ENCODE measurements around the gene MCTP2.

Gene MCTP2

GRCh38 chr15:94306700-94307650 is 75.6 kb downstream of the MCTP2 start:
- DNase-seq, result peak; percentile 3

- no peak for DNase-seq
These were observed 81.6 kb downstream of the MCTP2 start for GRCh38 chr15:94312946-94313345.

- no peak for DNase-seq
These were observed 83.3 kb downstream of the MCTP2 start for GRCh38 chr15:94314639-94315038.

DNA sequence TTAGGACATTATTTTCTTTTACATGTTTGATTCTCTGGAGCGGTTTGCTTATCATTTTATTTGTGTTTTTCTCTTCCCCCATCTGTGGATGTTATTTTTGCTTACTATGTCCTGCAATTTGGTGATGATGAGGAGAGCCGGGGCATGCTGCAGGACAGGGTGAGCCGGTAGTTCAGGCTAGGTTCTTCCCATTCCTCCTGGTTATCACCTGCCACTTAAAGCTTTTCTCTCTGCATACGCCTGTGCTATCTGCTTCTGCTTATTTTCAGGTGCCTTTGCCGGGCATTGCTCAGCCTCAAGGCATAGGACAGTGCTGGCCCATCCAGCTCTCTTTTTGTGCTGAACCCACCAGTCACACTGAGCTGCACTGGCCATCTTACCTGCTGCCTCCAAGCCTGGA is 85.8 kb downstream of the MCTP2 start:
- no peak for DNase-seq

DNA sequence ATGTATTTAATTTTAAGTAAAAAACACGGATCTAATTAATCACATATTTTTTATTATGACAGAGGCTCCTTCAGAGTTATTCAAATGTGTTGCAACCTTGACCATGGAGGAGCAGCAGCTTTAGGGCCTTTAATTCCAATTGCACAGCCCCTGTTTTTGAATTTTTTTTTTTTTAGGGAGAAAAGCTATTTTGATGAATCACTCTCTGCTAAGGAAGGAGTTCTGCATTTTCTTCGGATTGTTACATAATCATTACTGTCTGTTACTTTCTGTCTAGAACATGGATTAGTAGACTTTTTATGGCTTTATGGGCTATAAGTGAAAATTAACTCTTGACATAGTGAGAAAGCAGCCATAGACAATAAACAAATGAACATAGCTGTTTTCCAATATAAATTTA is 90.8 kb downstream of the MCTP2 start:
- DNase-seq, result no peak

DNA sequence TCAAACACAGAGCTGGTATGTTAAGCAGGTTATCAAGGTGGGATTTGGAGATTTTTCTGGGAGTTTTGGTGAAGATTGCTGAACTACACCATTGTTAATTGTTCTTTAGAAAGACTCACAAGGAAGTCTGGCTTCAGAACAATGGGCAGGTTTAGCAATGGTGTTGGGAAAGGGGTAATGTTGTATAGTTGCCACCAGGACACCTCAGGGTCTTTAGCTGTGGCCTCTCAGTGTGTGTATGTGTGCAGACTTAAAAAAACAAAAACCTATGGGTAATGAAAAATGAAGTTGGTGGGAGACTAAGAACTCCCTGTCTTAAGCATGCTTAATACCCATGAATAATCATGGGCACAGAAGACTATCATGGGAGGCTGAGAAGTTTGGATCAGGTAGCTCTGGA is 91.7 kb downstream of the MCTP2 start:
- DNase-seq, result no peak

- DNase-seq, result peak; percentile 43
These were observed 92.9 kb downstream of the MCTP2 start for GRCh38 chr15:94324117-94324826.

- no peak for DNase-seq
These were observed 93.7 kb downstream of the MCTP2 start for GRCh38 chr15:94324835-94325767.

GRCh38 chr15:94327356-94327936 is 96.1 kb downstream of the MCTP2 start:
- no peak for DNase-seq

- DNase-seq, result no peak
These were observed 100.4 kb downstream of the MCTP2 start for GRCh38 chr15:94331731-94332130.

DNA sequence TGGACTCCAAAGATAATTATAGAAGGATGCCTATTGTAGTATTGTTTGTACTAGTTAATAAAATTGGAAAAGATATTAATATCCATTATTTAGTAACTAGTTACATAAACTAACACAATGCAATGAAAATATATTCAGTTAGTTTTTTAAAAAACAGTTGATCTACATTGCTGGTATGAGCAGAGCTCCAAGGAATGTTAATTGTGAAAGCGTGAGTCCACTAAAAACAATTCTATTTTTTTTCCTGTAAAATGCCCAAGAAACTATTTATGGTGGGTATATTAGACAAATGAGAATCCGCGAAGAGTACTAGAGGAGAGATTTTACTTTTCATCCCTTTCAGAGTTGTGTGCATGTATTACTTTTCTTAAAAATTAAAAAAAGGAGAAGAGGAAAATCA is 104.3 kb downstream of the MCTP2 start:
- no peak for DNase-seq

DNA sequence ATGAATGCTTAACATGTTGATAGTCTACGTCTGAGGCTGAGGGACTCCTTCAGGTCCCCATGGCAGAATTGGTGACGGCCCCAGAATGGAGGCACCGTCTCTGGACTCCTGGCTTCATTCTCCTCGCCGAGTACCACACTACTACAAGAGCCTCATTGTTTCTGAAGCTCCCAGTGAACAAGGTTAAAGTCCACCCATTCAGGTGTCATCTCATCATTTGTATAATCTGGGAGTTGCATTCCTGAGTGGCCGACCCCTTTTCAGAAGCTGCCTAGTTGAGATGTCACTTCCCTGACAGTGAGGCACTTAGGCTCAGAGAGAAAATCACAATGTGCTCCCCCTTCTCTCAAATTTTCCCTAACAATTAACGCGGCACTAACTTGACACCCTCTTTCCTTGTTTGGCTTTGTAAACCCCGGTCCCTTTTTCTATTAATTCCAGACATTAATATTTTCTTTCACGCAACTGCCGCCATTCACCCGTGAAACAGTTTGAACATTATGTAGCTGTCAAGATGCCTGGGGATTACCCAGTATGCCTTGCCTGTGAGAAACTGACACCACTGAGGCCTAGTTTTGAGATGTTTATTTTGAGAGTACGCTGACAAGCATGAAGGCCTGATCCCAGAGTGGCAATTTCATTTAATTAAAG is 105.6 kb downstream of the MCTP2 start:
- no peak for DNase-seq

GRCh38 chr15:94338243-94338846 is 107.0 kb downstream of the MCTP2 start:
- no peak for DNase-seq

- DNase-seq, result no peak
These were observed 114.9 kb downstream of the MCTP2 start for GRCh38 chr15:94346282-94346681.

DNA sequence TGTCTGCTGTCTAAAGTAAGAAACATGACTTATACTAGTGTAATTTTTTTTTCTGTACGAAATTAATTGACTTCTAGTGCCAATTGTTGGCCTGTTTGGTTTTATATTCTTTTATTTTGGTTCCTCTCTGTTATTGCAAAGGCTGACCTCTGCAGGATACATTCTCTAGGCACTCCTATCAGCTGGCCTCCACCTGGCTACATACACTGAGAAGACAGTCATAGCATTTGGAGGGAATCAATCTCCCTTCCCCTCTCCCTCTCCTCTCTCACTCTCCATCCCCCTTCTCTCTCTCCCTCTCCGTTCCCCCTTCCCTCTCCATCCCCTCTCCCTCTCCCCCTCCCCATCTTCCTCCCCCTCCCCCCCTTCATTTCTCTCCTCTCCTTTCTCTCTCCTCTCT is 116.7 kb downstream of the MCTP2 start:
- no peak for DNase-seq

- DNase-seq, result no peak
These were observed 119.7 kb downstream of the MCTP2 start for GRCh38 chr15:94351031-94351535.

DNA sequence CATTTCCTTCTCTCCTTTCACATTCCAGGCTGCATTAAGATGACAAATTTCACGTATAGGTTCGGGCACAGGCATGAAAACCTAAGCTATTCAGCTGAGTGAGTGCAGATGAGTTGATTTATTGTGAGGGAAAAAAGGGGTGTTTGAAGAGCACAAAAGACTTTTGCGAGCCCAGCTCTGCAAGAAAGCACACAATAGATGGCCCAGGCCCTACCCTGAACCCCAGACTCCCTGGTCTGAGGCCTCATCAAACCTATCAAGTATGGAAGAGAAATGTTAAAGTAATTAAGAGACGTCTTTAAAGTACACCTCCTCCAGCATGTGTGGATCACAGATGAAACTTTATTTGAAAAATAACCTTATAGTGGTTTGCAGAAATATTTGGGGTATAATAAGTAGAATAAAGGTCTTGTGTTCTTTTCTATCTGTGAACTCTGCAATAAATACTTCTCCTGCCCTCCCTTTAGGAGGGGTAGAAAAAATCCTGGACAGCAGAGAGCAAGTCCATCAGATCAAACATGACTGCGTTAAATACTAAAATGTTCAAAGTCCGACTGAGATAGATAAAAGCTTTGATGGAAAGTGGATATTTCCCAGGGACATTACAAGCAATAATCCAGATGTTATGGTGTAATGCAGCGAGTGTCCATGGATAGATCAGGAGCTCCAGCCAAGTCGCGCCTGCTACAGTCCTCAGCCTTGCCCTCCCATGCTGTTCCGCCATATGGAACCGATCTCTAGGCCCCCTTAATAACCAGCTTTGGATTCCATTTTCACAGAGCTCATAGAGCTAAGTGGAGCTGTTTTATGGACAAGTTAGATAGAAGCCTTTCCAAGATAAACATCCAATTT is 121.5 kb downstream of the MCTP2 start:
- DNase-seq, result no peak

- no peak for DNase-seq
These were observed 122.1 kb downstream of the MCTP2 start for GRCh38 chr15:94353488-94353820.

DNA sequence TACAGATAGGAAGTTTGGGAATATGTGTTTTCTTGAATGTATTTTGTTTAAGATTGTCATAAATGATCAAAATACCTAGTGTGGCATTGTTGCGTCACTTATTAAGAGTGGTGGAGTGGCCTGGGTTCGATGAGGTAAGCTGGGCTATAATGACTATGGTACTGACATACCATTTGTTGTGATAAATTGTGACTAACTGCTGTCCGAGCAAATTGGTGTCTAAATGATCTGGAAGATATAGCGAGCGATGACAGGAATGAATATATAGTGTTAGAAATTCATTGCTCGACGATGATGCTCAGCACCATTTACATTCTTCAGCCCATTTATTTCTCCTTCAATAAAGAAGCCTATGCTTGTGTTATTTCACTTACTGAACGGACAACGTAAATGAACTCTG is 123.3 kb downstream of the MCTP2 start:
- DNase-seq, result no peak

GRCh38 chr15:94359716-94360115 is 128.4 kb downstream of the MCTP2 start:
- DNase-seq, result no peak
